ENCODE results near the gene UBXN1. TPM values are rescaled to one million over a fixed set of nuclear protein-coding genes. Genes with fewer than 3 reads are reported as not detected.

The UBXN1 gene
- total RNA-seq, 1 donor from 2014 or later: 126 TPM

DNA sequence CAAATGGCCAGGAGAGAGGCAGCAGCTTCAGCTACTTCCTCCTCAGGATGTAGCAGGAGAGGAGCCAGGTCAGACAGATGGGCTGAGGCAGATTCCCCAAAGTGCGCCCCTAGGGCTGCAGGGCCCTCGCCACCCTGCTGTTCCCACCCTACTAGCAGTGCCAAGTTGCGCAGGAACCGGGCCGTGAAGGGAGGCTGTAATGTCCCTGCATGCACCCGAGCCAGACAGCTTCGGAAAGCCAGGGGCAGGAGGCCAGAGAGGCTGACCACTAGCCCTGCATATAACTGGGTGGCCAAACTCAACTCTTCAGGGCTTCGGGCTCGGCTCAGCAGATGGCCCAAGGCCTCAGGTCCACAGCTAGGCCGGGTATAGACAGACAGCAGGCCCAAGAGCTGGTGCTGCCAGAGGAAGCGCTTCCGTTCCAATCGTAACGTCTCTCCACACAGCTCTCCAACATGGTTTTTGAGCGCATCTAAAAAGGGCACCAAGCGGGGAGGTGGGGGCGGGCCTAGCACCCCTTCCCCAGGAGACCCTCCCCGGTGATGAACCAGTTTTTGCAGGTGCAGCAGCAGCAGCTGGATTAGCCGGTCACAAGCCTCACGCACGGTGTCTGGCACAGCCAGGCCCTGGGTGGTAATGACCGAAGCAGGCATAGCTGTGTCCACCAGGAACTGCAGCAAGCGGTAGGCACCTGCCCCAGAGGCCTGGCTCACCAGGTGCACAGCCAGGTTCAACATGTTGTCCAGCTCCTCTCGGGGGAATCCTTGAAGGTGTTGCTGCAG is 30.5 kb downstream of the UBXN1 start:
- intact Hi-C loops (cut with micrococcal nuclease): no loop called here

GRCh38 chr11:62647609-62648005 is 31.3 kb downstream of the UBXN1 start:
- intact Hi-C loops (cut with micrococcal nuclease): loop anchor here (2.0 kb wide), 3 partner anchors 157 to 855 kb away; partner anchors contain the start of genes FEN1, NXF1, STX5 and TEX54

DNA sequence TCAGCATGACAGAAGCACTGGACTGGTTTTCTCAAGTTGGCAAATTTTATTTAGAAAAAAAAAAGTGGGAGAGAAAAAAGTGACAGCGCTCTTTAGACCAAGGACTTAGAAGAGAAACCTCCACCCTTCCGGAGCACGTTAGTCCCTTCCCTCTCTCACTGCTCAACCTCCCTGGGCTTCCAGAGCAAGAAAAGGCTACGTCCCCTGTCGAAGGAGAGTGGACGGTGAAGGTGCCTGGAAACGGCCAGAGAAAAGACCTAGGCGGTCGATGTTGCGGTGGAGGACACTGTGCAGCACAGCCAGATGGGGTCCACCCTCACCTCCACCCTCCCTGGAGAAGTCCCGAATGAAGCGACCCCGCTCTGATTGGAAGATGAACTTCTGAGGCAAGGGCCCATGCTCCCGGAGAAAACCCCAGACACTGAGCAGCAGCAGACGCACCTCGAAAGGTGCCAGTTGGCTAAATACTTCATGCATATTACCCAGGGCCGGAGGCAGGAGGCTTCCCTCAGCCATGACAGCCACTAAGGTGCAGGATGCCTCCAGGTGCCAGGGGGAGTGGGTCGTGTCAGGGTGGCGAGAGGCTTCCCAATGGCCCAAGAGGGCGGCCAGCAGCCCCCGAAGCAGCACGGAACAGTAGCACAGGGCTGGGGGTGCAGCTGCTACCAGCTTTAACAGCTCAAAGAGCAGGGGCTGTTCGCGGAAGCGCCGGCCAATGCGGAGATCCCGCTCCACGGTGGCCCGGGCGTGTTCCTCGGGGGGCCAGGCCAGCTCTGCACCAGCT is 31.9 kb downstream of the UBXN1 start:
- intact Hi-C loops (cut with micrococcal nuclease): loop anchor here (1.0 to 2.0 kb wide), 13 partner anchors 18 to 854 kb away; partner anchors contain the start of genes C11orf98, CSKMT, EML3 and FEN1

GRCh38 chr11:62645946-62646824 is 32.7 kb downstream of the UBXN1 start, which contains the start of gene GANAB:
Gene GANAB (minus strand): TSS chr11:62646613. CDS start chr11:62646599, 14 bp downstream.
- intact Hi-C loops (cut with micrococcal nuclease): loop anchor here (1.0 to 2.0 kb wide), 14 partner anchors 7 to 853 kb away; partner anchors contain the start of genes C11orf98, CSKMT, EML3 and FEN1

DNA sequence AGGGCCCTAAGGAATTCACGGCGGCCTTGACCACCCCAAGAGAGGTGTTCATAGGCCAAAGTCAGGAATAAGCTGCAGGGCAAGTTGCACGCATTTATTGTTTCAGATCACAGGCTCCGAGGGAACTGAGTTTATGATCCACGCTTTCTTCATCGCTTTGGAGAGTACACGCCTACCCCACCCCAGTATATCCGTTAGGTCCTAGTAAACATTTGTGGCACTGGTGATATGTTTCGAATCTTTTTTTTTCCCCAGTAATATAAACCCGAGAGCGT is 33.3 kb downstream of the UBXN1 start:
- intact Hi-C loops (cut with micrococcal nuclease): loop anchor here (1.0 kb wide), 1 partner anchor 8 kb away; the partner anchor contains the start of gene INTS5

DNA sequence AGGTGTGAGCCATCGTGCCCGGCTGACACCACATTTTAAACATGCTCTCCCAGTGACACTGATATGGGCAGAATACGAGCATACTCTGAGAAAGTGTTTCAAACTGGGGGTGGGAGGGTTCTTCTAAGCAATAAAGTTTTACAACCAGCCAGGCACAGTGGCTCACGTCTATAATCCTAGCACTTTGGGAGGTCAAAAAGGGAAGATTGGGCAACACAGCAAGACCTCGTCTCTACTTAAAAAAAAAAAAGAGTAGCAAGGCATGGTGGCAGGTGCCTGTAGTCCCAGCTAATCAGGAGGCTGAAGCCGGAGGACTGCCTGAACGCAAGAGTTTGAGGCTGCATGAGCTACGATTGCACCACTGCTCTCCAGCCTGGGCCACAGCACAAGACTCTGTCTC is 34.7 kb downstream of the UBXN1 start:
- intact Hi-C loops (cut with micrococcal nuclease): no loop called here

GRCh38 chr11:62632492-62632891 is 46.4 kb downstream of the UBXN1 start:
- intact Hi-C loops (cut with micrococcal nuclease): no loop called here

DNA sequence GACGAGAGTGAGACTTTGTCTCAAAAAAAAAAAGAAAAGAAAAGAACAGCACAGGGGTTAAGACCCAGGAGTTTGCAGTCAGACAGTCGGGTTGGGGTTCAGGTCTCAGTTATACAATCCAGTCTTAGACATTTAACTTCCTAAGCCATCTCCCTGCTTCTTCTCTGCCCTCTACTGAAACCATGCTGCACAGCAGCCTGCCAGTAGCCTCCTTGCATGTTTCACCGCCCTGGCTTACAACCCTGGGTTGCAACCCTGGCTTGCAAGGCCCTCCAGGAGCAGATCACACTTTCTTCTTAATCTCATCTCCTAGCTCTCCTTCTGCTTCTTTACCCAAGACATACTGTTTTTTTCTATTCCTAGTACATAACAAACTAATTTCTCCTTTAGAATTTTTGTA is 51.2 kb downstream of the UBXN1 start:
- intact Hi-C loops (cut with micrococcal nuclease): no loop called here

Other genes starting within 250 kb of the UBXN1 start
- 359 and 362 TPM in 2 replicates for gene AHNAK, start 132.3 kb downstream of the UBXN1 start, total RNA-seq
- gene EEF1G, start 105.2 kb downstream of the UBXN1 start, total RNA-seq: 1,061 and 1,072 TPM in 2 replicates
- gene TUT1, start 87.5 kb downstream of the UBXN1 start, total RNA-seq: 24.2 and 31.3 TPM in 2 replicates
- gene MTA2, start 77.2 kb downstream of the UBXN1 start, total RNA-seq: 235 and 238 TPM in 2 replicates
- 141 and 150 TPM in 2 replicates for gene EML3, start 66.3 kb downstream of the UBXN1 start, total RNA-seq
- gene ROM1, start 65.8 kb downstream of the UBXN1 start, total RNA-seq: 1.1 and 2.7 TPM in 2 replicates
- 70.6 and 77.1 TPM in 2 replicates for gene B3GAT3, start 57.1 kb downstream of the UBXN1 start, total RNA-seq
- 285 and 289 TPM in 2 replicates for gene GANAB, start 32.5 kb downstream of the UBXN1 start, total RNA-seq
- gene INTS5, start 25.8 kb downstream of the UBXN1 start, total RNA-seq: 31.4 and 32.3 TPM in 2 replicates
- gene C11orf98, start 13.9 kb downstream of the UBXN1 start, total RNA-seq: 110 and 112 TPM in 2 replicates
- 26.4 and 26.7 TPM in 2 replicates for gene CSKMT, start 13.8 kb downstream of the UBXN1 start, total RNA-seq
- gene UQCC3, start 7.4 kb downstream of the UBXN1 start, total RNA-seq: 7.8 and 8.0 TPM in 2 replicates
- gene LBHD1, start 6.8 kb downstream of the UBXN1 start, total RNA-seq: 18.3 and 20.9 TPM in 2 replicates
- 0.17 and 0.20 TPM in 2 replicates for gene LRRN4CL, start 10.5 kb upstream of the UBXN1 start, total RNA-seq
- 34.4 and 35.0 TPM in 2 replicates for gene BSCL2, start 28.4 kb upstream of the UBXN1 start, total RNA-seq
- not detected in 2 replicates for gene GNG3, start 28.6 kb upstream of the UBXN1 start, total RNA-seq
- gene HNRNPUL2, start 48.4 kb upstream of the UBXN1 start, total RNA-seq: 63.6 and 64.3 TPM in 2 replicates
- gene TTC9C, start 49.4 kb upstream of the UBXN1 start, total RNA-seq: 49.8 and 51.5 TPM in 2 replicates
- 13.8 and 14.0 TPM in 2 replicates for gene ZBTB3, start 75.1 kb upstream of the UBXN1 start, total RNA-seq
- gene POLR2G, start 82.5 kb upstream of the UBXN1 start, total RNA-seq: 108 and 112 TPM in 2 replicates
- gene TAF6L, start 92.3 kb upstream of the UBXN1 start, total RNA-seq: 22.2 and 23.8 TPM in 2 replicates
- 48.8 and 53.1 TPM in 2 replicates for gene TMEM179B, start 108.3 kb upstream of the UBXN1 start, total RNA-seq
- gene TMEM223, start 112.9 kb upstream of the UBXN1 start, total RNA-seq: 17.6 and 18.4 TPM in 2 replicates
- 97.3 and 97.4 TPM in 2 replicates for gene NXF1, start 126.4 kb upstream of the UBXN1 start, total RNA-seq
- 45.9 and 50.5 TPM in 2 replicates for gene STX5, start 153.0 kb upstream of the UBXN1 start, total RNA-seq
- not detected in 2 replicates for gene TEX54, start 153.8 kb upstream of the UBXN1 start, total RNA-seq
- gene WDR74, start 160.5 kb upstream of the UBXN1 start, total RNA-seq: 81.3 and 82.3 TPM in 2 replicates
- gene SLC3A2, start 201.8 kb upstream of the UBXN1 start, total RNA-seq: 202 and 204 TPM in 2 replicates
- not detected in 2 replicates for gene CHRM1, start 242.3 kb upstream of the UBXN1 start, total RNA-seq